Stimulated activated CD8-positive, alpha-beta memory T cell treated with anti-CD3 and anti-CD28 coated beads, Interleukin-4, amount 100 ng/mL, for 4 hours (primary cell): Measurements from ENCODE around the gene HS2ST1.
"Not testable (repeated sequence)": the region's sequence is repeated elsewhere in the genome, so short reads cannot be mapped to it uniquely, and the experiment has no call there.

Experiments used
- DNase-seq, 2 donors: peaks; one replicate each; pipeline ENCODE4 v3.0.0-alpha.2; 2020; ENCODE audit warnings: low read depth in 2 of 2, low spot score in 1 of 2

Gene HS2ST1

GRCh38 chr1:86914601-86914997 lies at the start of gene HS2ST1:
HS2ST1 (plus strand) TSS chr1:86914635.
- no peak for DNase-seq

- no peak for DNase-seq
Measured at GRCh38 chr1:86865973-86866637, 48.3 kb upstream of the HS2ST1 start.

- DNase-seq: no peak
Measured at GRCh38 chr1:86866665-86867064, 47.8 kb upstream of the HS2ST1 start.

GRCh38 chr1:86867278-86867677 lies 47.2 kb upstream of the HS2ST1 start:
- DNase-seq: not testable (repeated sequence)

- no peak for DNase-seq
Measured at GRCh38 chr1:86868477-86868876, 46.0 kb upstream of the HS2ST1 start.

- no peak for DNase-seq
Measured at GRCh38 chr1:86871001-86871400, 43.4 kb upstream of the HS2ST1 start.

- DNase-seq: no peak
Measured at GRCh38 chr1:86872086-86872485, 42.3 kb upstream of the HS2ST1 start.

GRCh38 chr1:86875722-86876121 lies 38.7 kb upstream of the HS2ST1 start:
- DNase-seq: no peak

- no peak for DNase-seq
Measured at GRCh38 chr1:86887479-86888162, 26.8 kb upstream of the HS2ST1 start.

- DNase-seq: no peak
Measured at GRCh38 chr1:86888327-86888726, 26.1 kb upstream of the HS2ST1 start.

GRCh38 chr1:86899401-86899800 lies 15.0 kb upstream of the HS2ST1 start:
- not testable (repeated sequence) for DNase-seq

GRCh38 chr1:86905875-86906274 lies 8.6 kb upstream of the HS2ST1 start:
- no peak for DNase-seq

- DNase-seq: no peak
Measured at GRCh38 chr1:86906419-86906818, 8.0 kb upstream of the HS2ST1 start.

GRCh38 chr1:86912281-86912900 lies 2.0 kb upstream of the HS2ST1 start:
- DNase-seq: no peak

GRCh38 chr1:86913399-86913895 lies 988 bp upstream of the HS2ST1 start:
- DNase-seq: no peak

- DNase-seq: peak; percentile 98
Measured at GRCh38 chr1:86913896-86914600, 387 bp upstream of the HS2ST1 start, which contains the start of gene SELENOF. SELENOF (minus strand) TSS chr1:86914126; CDS start chr1:86914111, 15 bp downstream.

- peak in 1 of 2 donors; percentile 13 for DNase-seq
Measured at GRCh38 chr1:86914998-86915736, 732 bp downstream of the HS2ST1 start.

- no peak for DNase-seq
Measured at GRCh38 chr1:86915737-86916235, 1.4 kb downstream of the HS2ST1 start.

- no peak for DNase-seq
Measured at GRCh38 chr1:86916752-86917151, 2.3 kb downstream of the HS2ST1 start.

- DNase-seq: no peak
Measured at GRCh38 chr1:86922445-86922844, 8.0 kb downstream of the HS2ST1 start.
